ENCODE measurements around the gene SIPA1L3. TPM values are rescaled to one million over a fixed set of nuclear protein-coding genes. Genes with fewer than 3 reads are reported as not detected.
"Not testable (repeated sequence)": the region's sequence is repeated elsewhere in the genome, so short reads cannot be mapped to it uniquely, and the experiment has no call there.

Gene SIPA1L3
- total RNA-seq, 1 donor from 2014 or later = 6.7 TPM

DNA sequence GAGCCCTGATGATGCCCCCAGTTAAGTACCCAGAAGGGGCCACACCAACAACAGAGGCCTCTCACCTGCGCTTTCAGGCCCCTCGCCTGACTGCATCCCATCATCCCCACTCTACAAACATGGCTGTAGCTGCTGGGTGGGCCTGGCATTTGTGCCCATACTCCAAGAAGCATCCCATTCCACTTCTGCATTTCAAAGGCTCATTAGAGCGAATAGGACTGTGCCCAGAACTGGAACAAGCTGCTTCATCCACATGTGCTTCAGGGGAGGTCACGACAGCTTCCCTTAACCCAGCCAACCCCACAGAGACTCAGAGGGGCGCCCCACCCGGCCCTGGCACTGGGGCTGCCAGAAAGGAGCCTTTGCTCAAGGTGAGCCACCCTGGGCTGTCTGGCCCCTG lies 156.9 kb downstream of the SIPA1L3 start:
- no peak for DNase-seq (ENCODE audit: low read depth in 2 of 2)

DNA sequence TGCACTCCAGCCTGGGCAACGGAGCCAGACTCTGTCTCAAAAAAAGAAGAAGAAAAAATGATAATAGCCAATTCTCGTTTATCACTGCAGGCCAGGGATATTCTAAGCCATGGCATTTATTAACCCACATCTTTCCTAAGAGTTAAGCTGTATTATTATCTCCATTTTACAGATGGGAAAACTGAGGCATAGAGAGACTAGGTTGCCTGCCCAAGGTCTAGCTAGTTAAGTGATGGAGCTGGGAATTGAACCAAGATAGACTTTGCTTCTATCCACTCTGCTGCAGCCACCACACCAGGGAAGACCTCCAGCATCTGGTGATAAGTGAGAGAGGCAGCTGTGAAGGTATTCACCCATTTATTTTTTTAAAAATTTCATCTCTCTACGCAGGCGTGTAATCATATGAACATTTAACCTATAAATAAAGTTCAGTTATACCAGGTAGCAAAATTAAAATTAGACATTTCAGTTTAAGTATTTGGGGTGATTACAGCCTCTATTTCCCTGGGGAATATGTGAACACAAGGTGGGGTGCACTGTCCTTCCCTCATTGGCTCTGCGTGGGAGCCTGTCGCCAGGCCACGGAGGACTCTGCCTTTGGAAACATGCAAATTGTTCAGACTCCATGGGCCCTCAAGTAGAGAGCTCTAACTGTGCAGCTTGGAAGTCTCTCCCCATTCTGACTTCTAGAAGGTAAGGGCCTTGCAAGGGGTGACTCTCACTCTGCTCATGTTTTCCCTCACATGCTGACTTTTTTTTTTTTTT lies 157.8 kb downstream of the SIPA1L3 start:
- DNase-seq (ENCODE audit: low read depth in 2 of 2) = no peak

DNA sequence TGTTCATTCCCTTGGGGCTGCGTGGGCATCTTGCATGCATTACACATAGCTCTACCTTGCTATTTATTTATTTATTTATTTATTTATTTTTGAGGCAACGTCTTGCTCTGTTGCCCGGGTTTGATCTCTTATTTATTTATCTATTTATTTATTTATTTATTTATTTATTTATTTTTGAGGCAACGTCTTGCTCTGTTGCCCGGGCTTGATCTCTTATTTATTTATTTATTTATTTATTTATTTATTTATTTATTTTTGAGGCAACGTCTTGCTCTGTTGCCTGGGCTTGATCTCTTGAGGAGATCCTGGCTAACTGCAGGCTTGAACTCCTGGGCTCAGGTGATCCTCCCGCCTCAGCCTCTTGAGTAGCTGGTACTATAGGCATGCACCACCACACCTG lies 158.8 kb downstream of the SIPA1L3 start:
- not testable (repeated sequence) for DNase-seq (ENCODE audit: low read depth in 2 of 2)

DNA sequence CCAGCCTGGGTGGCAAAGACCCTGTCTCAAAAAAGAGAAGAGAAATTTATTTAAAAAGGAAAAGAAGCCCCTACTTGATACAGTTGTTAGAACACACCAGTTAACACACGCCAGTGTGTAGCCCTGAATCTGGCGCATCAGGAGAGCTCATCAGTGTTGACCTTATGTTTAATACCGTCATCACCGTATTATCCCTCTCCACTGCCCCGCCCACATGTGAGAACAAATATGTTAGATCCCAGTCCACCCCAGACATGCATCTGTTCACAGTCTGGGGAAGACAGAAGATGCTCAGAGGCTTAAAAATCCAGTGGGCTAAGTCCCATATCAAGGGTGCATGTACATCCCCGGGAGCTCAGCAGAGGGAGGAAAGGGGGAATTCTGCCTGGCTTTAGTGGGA lies 161.8 kb downstream of the SIPA1L3 start:
- no peak for DNase-seq (ENCODE audit: low read depth in 2 of 2)

DNA sequence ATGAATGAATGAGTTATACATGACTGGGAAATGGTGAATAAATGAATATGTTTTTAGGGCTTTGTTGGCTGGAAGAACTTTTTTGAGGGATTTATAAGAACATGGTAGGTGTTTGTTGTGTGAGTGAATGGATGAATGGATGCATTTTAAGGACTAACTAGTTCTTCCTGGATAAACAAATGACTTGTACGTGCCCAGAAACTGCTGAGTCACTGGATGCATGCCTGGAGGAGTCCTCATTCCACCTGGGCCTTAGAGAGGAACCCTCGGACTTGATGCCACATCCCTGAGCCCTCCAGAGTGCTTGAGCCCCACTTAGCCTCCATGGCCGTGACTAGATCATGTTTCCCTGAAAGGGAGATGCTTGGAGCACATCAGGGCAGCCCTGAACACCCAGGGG lies 163.6 kb downstream of the SIPA1L3 start:
- peak in 1 of 2 donors; percentile 25 for DNase-seq (ENCODE audit: low read depth in 2 of 2)

DNA sequence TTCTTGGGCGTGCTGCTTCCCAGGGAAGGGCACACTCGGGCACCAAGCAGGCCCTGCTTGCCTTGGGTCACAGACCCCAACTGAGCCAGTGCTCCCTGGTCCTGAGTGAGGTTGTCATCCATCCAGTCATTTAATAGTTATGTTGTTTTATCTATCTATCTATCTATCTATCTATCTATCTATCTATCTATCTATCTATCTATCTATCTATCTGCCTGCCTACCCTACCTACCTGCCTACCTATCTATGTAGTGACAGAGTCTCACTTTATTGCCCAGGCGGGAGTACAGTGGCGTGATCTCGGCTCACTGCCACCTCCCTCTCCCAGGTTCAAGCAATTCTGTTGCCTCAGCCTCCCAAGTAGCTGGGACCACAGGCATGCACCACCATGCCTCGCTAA lies 164.0 kb downstream of the SIPA1L3 start:
- not testable (repeated sequence) for DNase-seq (ENCODE audit: low read depth in 2 of 2)

DNA sequence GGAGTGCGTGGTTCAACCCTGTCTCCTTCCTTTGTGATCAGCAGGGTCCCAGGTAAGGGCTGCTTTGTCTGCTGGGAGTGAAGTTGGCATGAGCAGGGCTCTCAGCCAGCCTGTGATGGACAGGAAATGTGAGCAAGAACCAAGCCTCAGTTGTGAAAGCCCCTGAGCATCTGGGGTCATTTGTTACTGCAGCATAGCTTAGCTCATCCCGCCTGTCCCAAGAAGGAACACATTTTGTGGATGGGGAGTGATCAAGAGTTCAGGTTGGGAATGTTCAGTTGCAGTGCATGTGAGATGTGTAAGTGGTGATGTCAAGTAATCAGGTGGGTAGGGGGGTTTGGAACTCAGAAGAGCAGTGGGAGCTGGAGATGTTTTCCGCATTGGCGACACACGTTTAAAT lies 164.6 kb downstream of the SIPA1L3 start:
- no peak for DNase-seq (ENCODE audit: low read depth in 2 of 2)

DNA sequence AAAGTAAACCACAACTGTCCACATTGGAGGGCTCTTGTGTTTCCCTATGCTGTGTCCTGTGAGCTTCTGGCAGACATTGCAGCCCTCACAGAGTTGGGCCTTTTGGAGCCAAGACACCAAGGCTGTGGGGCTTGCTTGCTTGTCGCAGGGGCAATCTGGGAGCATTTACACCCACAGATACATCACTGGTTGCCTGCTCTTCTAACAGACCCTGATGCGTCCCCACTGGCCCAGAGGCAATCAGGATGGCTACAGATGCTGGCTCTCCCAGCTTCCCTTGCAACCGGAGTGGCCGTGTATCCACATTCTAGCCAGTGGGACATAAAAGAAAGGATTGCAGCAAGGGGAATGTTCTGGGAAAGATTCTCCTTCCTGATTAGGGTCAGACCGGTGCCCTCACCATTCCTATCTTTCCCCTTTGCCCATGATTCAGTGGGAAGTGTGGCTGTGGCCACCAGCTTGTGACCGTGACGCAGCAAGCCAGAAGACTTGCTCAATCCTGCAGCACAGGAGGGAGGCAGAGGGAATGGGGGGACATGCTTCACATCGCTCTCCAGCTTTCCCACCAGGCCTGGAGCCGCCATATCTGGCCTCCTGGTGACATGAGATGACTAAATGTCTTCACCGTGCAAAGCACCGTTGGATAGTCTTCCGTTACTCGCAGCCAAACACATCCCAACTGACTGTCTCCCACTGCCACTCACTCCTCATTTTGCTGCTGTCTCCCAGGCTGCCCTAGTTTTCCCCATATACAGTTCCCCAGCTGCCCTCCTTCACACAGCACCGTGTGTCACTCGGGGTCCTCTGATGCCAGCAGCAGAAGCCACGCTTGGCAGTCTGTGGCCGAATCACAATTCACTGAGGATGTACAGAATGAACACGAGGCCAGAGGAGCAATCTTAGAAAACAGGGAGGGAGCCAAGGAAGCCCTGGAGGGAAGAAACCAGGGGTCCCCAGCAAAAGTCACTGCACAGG lies 166.1 kb downstream of the SIPA1L3 start:
- DNase-seq (ENCODE audit: low read depth in 2 of 2) = peak in 1 of 2 donors; percentile 13

DNA sequence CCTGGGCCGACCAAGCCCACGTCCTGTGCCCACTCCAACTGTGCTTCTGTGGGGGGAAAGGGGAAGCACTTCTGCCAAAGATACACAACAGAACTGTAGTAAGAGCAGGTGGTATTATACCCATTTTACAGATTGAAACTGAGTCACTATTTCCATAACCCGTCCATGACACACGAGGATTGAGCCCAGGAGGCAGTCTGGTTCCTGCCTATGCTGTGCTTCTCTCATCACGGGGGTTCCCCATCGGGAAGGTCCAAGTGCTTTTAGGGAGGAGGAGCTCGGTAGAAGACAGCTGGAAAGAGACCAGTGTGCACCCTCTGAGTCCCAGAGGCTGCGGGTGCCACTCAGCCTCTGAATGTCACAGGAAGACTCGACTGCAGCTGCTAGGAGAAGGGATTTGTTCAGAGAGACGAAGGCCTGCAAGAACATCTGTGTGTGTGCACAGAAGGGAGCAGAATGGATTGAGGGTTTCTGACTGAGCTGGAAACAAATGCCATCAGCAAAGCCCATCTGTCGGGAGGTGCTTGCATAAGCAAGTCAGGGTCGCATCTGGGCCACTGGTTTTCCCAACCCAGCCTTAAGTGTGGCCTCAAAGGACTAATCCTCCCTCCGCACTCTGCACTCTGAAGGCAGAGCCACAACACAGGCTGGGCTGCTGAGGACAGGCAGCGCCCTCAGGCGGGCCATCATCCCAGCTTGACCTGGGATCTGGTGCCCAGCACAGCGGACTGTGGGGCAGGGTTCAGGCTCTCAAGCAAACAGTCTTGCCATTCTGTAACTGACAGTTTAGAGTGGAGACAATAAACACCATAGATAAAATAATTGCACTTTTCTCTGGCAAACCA lies 167.1 kb downstream of the SIPA1L3 start:
- no peak for DNase-seq (ENCODE audit: low read depth in 2 of 2)

DNA sequence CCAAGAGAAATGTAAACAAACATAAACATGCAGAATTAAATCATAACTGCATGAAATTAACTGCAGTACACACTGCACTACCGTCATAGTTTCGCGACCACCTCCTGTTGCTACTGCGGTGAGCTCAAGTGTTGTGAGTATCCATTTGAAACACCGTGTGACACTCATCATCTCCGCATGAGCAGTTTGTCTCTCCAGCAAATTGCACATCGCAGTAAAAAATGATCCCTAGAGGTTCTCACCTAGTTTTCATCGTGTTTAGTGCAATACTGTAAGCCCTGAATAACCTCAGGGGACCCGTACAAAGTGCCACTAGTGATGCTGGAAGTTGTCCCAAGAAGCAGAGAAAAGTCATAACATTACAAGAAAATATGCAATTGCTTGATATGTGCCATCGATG lies 169.3 kb downstream of the SIPA1L3 start:
- no peak for DNase-seq (ENCODE audit: low read depth in 2 of 2)

DNA sequence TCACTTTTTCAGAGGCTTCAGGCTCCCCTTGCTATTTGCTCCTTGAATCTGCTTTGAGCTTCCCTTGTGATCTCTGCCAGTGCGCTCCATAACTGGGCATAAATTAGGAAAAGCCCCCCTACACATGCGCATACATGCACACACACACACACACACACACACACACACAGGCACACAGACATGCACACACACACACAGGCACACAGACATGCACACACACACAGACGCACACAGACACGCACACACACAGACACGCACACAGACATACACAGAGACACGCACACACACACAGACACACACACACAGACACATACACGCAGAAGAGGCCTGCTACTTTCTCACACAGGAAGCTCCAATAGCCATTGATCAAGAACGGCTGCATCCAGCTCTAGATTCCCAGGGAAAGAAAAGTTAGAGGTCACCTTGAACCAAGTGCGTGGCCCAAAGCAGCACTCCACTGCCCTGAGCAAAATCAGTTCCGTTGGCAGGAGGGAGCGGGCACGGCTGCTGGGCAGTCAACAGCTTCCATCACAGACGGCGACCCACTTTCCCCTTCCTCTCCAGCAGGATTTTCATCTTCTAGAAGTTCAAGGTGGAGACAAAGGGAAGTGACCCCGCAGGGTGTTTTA lies 171.4 kb downstream of the SIPA1L3 start:
- DNase-seq (ENCODE audit: low read depth in 2 of 2) = no peak

DNA sequence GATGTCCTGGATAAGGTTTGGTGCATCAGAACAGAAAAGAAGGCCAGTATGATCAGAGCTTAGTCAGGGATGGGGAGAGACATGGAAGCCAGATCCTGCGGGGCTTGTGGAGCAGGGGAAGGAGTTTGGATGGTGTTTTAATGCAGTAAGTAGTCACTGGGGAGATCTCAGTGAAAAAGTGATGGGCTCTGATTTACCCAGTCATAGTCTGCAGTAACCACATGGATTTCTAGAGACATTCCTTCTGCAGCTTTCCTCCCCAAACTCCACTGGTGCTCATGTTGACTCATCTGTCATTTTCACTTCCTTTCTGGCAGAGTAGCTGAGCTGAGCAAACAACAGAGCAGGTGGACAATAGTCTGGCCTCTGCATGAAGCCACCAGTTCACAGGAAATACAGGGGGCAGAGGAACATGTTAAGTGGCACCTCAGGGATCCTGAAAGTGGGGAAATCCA lies 172.9 kb downstream of the SIPA1L3 start:
- peak; percentile 67 to 83 for DNase-seq (ENCODE audit: low read depth in 2 of 2)

DNA sequence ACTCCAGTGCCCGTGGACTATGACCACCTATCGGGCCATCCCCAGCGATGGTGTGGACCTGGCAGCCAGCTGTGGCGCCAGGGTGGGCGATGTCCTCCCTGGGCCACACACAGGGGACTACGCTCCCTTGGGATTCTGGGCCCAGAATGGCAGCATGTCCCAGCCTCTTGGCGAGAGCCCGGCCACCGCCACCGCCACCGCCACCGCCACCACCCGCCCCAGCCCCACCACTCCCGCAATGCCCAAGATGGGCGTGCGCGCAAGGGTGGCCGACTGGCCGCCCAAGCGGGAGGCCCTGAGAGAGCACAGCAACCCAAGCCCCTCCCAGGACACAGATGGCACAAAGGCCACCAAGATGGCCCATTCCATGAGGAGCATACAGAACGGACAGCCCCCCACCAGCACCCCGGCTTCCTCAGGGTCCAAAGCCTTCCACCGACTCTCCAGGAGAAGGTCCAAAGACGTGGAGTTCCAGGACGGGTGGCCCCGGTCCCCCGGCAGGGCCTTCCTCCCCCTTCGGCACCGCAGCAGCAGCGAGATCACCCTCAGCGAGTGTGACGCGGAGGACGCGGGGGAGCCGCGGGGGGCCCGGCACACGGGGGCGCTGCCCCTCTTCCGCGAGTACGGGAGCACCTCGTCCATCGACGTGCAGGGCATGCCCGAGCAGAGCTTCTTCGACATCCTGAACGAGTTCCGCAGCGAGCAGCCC lies 174.7 kb downstream of the SIPA1L3 start:
- DNase-seq (ENCODE audit: low read depth in 2 of 2) = no peak

DNA sequence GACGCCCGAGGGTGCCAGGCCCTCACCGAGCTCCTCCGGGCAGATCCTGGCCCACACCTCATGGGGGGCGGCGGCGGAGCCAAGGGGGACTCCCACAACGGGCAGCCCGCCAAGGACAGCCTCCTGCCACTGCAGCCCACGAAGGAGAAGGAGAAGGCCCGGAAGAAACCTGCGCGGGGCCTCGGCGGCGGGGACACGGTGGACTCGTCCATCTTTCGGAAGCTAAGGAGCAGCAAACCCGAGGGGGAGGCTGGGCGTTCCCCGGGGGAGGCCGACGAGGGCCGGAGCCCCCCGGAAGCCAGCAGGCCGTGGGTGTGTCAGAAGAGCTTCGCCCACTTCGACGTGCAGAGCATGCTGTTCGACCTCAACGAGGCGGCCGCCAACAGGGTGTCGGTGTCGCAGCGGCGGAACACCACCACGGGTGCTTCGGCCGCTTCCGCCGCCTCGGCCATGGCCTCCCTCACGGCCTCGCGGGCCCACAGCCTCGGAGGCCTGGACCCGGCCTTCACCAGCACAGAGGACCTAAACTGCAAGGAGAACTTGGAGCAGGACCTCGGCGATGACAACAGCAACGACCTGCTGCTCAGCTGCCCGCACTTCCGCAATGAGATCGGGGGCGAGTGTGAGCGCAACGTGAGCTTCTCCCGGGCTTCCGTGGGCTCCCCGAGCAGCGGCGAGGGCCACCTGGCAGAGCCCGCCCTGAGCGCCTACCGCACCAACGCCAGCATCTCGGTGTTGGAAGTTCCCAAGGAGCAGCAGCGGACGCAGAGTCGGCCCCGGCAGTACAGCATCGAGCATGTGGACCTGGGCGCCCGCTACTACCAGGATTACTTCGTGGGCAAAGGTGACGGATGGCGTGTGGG lies 175.5 kb downstream of the SIPA1L3 start:
- no peak for DNase-seq (ENCODE audit: low read depth in 2 of 2)

DNA sequence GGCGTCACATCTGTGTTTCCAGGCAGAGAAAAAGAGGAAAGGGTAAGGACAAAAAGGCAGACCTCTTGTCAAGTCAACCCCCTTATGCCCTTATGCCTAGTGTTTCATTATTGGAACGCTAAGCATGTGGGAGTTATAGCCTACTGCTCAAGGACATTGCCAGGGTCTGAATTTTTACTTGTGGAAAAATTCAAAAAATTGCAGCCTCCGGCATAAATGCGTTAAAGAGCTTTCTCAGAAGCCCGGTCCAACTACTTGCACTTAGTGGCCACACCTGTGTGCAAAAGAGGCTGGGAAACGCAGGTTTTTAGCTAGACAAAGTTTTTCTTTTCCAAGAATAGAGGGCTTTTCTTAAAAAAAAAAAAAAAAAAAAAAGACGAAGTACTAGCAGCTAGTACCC lies 177.2 kb downstream of the SIPA1L3 start:
- DNase-seq (ENCODE audit: low read depth in 2 of 2) = no peak

DNA sequence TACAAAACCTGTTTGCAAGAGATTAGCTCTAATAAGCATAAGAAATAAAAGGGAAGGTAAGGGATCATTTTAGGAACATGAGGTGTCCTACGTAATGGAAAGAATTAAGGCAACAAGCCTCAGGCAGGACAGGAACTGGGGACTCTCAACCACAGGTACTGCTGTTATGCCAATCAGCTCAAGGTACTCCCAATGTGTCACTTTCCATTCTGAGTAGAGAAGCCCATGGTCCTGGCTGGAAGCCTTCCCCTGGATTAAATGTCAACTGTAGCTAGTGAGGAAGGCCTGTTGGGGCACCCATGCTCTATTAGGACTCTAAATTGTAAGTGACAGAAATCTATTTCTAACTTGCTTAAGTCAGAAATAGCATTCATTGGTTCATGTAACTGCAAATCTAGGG lies 182.4 kb downstream of the SIPA1L3 start:
- no peak for DNase-seq (ENCODE audit: low read depth in 2 of 2)

DNA sequence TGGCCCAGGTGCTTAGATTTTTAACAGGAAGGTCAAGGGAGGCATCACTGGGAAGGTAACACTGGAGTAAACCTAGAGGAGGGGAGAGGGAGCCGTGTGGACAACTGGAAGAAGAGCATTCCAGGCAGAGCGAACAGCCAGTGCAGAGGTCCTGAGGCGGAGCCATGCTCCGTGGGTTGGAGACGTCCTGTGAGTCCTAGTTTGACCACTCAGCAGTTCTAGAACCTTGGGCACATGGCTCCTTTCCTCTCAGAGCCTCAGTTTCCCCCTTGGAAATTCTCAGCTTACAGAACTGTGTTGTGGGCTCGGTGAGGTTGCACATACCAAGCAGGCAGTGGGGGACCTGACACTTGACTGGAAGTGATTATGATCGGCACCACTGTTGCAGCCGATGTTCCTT lies 186.1 kb downstream of the SIPA1L3 start:
- DNase-seq (ENCODE audit: low read depth in 2 of 2) = no peak

DNA sequence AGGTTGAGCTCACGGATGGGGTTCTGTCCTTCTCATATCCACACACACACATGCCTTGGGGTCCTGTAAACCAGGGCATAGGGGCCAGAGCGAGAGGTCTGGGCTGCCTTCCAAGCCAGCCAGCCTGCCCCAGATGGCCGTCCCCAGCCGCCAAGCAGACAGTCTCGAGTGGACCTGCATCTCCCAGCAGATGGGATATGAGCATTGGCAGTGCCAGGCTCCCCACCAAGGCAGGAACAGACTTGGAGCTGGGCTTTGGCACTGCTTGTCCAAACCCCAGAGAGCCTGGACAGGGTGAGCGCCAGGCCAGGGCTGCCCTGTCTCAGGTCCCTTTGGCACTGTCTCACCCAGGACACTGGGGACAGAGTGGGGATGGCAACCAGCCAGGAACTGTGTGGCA lies 186.6 kb downstream of the SIPA1L3 start:
- DNase-seq (ENCODE audit: low read depth in 2 of 2) = no peak
